Amniotic stem cell (primary cell): ENCODE data around the gene RBMS1.
A peak's percentile ranks its signal among the peaks of the same experiment; 100 is the strongest.

Experiments
- DNase-seq: peaks from one replicate; lab custom pipeline; 2025; lab: John Stamatoyannopoulos, UW

Gene RBMS1

GRCh38 chr2:160303527-160303926 lies 190.1 kb downstream of the RBMS1 start:
- DNase-seq, result no peak

GRCh38 chr2:160303076-160303475 lies 190.5 kb downstream of the RBMS1 start:
- DNase-seq, result no peak

GRCh38 chr2:160301420-160301819 lies 192.2 kb downstream of the RBMS1 start:
- no peak for DNase-seq

GRCh38 chr2:160300203-160300602 lies 193.4 kb downstream of the RBMS1 start:
- DNase-seq, result no peak

GRCh38 chr2:160299540-160299939 lies 194.1 kb downstream of the RBMS1 start:
- DNase-seq, result no peak

GRCh38 chr2:160298960-160299359 lies 194.6 kb downstream of the RBMS1 start:
- DNase-seq, result no peak

GRCh38 chr2:160295519-160296207 lies 197.9 kb downstream of the RBMS1 start:
- DNase-seq, result no peak

GRCh38 chr2:160294889-160295288 lies 198.7 kb downstream of the RBMS1 start:
- no peak for DNase-seq

- no peak for DNase-seq
These were observed 199.2 kb downstream of the RBMS1 start for GRCh38 chr2:160294339-160294803.

GRCh38 chr2:160293391-160294091 lies 200.1 kb downstream of the RBMS1 start:
- DNase-seq, result peak; percentile 66

- DNase-seq, result no peak
These were observed 201.4 kb downstream of the RBMS1 start for GRCh38 chr2:160292225-160292624.

GRCh38 chr2:160291382-160291781 lies 202.2 kb downstream of the RBMS1 start:
- no peak for DNase-seq

- no peak for DNase-seq
These were observed 203.0 kb downstream of the RBMS1 start for GRCh38 chr2:160290598-160290997.

- no peak for DNase-seq
These were observed 203.8 kb downstream of the RBMS1 start for GRCh38 chr2:160289831-160290230.

- DNase-seq, result no peak
These were observed 204.5 kb downstream of the RBMS1 start for GRCh38 chr2:160289126-160289525.

- no peak for DNase-seq
These were observed 205.3 kb downstream of the RBMS1 start for GRCh38 chr2:160288324-160288723.

- no peak for DNase-seq
These were observed 206.1 kb downstream of the RBMS1 start for GRCh38 chr2:160287476-160287875.

- no peak for DNase-seq
These were observed 207.1 kb downstream of the RBMS1 start for GRCh38 chr2:160286551-160286950.

- no peak for DNase-seq
These were observed 209.9 kb downstream of the RBMS1 start for GRCh38 chr2:160283675-160284074.

- DNase-seq, result no peak
These were observed 211.5 kb downstream of the RBMS1 start for GRCh38 chr2:160282063-160282580.

GRCh38 chr2:160281213-160281612 lies 212.4 kb downstream of the RBMS1 start:
- no peak for DNase-seq

GRCh38 chr2:160279813-160280465 lies 213.7 kb downstream of the RBMS1 start:
- no peak for DNase-seq

- peak; percentile 18 for DNase-seq
These were observed 214.8 kb downstream of the RBMS1 start for GRCh38 chr2:160278879-160279177.
